HCT116 (cell line): Measurements from ENCODE around the gene DENND1A. TPM values are rescaled to one million over a fixed set of nuclear protein-coding genes. Genes with fewer than 3 reads are reported as not detected.

ENCODE experiments used
- ATAC-seq: fragments of 200-7000 bp; cut with Tn5 transposase; 2 replicates; pipeline ENCODE4 v1.9.1; 2020; ENCODE audit warnings: mild to moderate bottlenecking, moderate library complexity
- BruUV-seq: library from RNA; stranded (reverse); fragments of 400-500 nt; replicated peaks from 2 replicates; lab custom pipeline; 2021; lab: Mats Ljungman, UMichigan
- CTCF ChIA-PET: fragments of 300-600 bp; sonication (Branson Sonifier 250); formaldehyde crosslinking; loops from one replicate; lab custom pipeline; 2021; ENCODE audit warnings: antibody characterized with exemption; lab: Charles Lee
- POLR2A ChIA-PET: fragments of 300-600, 350-600 bp; sonication (Branson Sonifier 250); formaldehyde crosslinking; loops from one replicate; lab custom pipeline; 2021; ENCODE audit warnings: antibody characterized with exemption; lab: Charles Lee
- RAD21 ChIA-PET, 2 experiments: fragments of 300-600 bp; sonication (Branson Sonifier 250); formaldehyde crosslinking; loops; one replicate each; lab custom pipeline; 2023; ENCODE audit warnings: low total read pairs in 2 of 2; ENCODE audit not compliant: uncharacterized antibody in 2 of 2, unreplicated experiment in 2 of 2, low non-redundant PET in 1 of 2; lab: Charles Lee
- DNase-seq: peaks from one replicate; pipeline ENCODE4 v3.0.0-alpha.2; 2010; ENCODE audit warnings: low read depth, low spot score
- H2AFZ ChIP-seq: fragments of 200-600 bp; shearing (Covaris generic), sonication (generic); 2 replicates; pipeline ENCODE4 v1.6.1; 2017; ENCODE audit warnings: low read depth, mixed run types, mixed read lengths, antibody characterized with exemption, low read length; ENCODE audit not compliant: poor library complexity, severe bottlenecking
- H3K27ac ChIP-seq: 2 replicates; pipeline ENCODE4 v1.5.1; 2012; ENCODE audit warnings: low read depth, low read length
- H3K27me3 ChIP-seq: fragments of 200-600 bp; sonication (generic); 2 replicates; pipeline ENCODE4 v1.6.1; 2016; ENCODE audit warnings: mixed run types, low read length, mixed read lengths; ENCODE audit not compliant: insufficient read depth
- H3K36me3 ChIP-seq, 2 experiments: fragments of 200-500 bp in 1 of 2; fragments of 200-600 bp in 1 of 2; sonication (Bioruptor generic) in 1 of 2; sonication (generic) in 1 of 2; 2 replicates each; pipeline versions ENCODE4 v1.5.1 to v1.6.1; 2014 to 2016; ENCODE audit warnings: low read length in 2 of 2, inconsistent platforms in 1 of 2, mixed read lengths in 1 of 2, mixed run types in 1 of 2; ENCODE audit not compliant: insufficient read depth in 2 of 2, control insufficient read depth in 1 of 2
- H3K4me1 ChIP-seq, 2 experiments: fragments of 200-600 bp in 1 of 2; sonication (generic) in 1 of 2; 2 replicates each; pipeline versions ENCODE4 v1.5.1 to v1.6.1; 2012 to 2017; ENCODE audit warnings: low read length in 2 of 2, inconsistent platforms in 1 of 2, mild to moderate bottlenecking in 1 of 2, mixed read lengths in 1 of 2, mixed run types in 1 of 2, moderate library complexity in 1 of 2; ENCODE audit not compliant: insufficient read depth in 2 of 2, control insufficient read depth in 1 of 2
- H3K4me2 ChIP-seq: fragments of 200-600 bp; sonication (generic); 2 replicates; pipeline ENCODE4 v1.6.1; 2017; ENCODE audit warnings: mixed run types, low read length, mixed read lengths
- H3K4me3 ChIP-seq, 2 experiments: fragments of 200-600 bp in 1 of 2; sonication (generic) in 1 of 2; replicated peaks in 1 of 2; 2 replicates each; pipeline ENCODE4 v1.5.1; 2011 to 2016; ENCODE audit warnings: low read length in 2 of 2, control low read depth in 1 of 2, low read depth in 1 of 2, mild to moderate bottlenecking in 1 of 2, mixed read lengths in 1 of 2, mixed run types in 1 of 2
- H3K79me2 ChIP-seq: fragments of 200-600 bp; sonication (generic); 2 replicates; pipeline ENCODE4 v1.6.1; 2017; ENCODE audit warnings: mild to moderate bottlenecking, mixed run types, low read length, moderate library complexity, mixed read lengths; ENCODE audit not compliant: insufficient read depth
- H3K9ac ChIP-seq: fragments of 200-600 bp; sonication (generic); 2 replicates; pipeline ENCODE4 v1.6.1; 2016; ENCODE audit warnings: low read length, mixed read lengths
- H3K9me2 ChIP-seq: fragments of 200-600 bp; sonication (generic), shearing (Covaris generic); 2 replicates; pipeline ENCODE4 v1.6.1; 2017; ENCODE audit warnings: mixed run types, mild to moderate bottlenecking, moderate library complexity; ENCODE audit not compliant: insufficient read depth
- H3K9me3 ChIP-seq, 2 experiments: fragments of 200-500 bp in 1 of 2; fragments of 200-600 bp in 1 of 2; sonication (Bioruptor generic) in 1 of 2; sonication (generic) in 1 of 2; 2 replicates each; pipeline ENCODE4 v1.6.1; 2014 to 2017; ENCODE audit warnings: low read length in 2 of 2, mixed read lengths in 2 of 2, inconsistent platforms in 1 of 2, low read depth in 1 of 2, mild to moderate bottlenecking in 1 of 2, mixed run types in 1 of 2, moderate library complexity in 1 of 2; ENCODE audit not compliant: control insufficient read depth in 1 of 2, insufficient read depth in 1 of 2
- H4K20me1 ChIP-seq: fragments of 200-600 bp; sonication (generic), shearing (Covaris generic); 2 replicates; pipeline ENCODE4 v1.6.1; 2017; ENCODE audit warnings: mixed run types, mild to moderate bottlenecking, moderate library complexity; ENCODE audit not compliant: insufficient read depth
- ATF3 ChIP-seq: IDR thresholded peaks from 2 replicates; pipeline ENCODE4 v1.6.1; 2012
- CEBPB ChIP-seq: IDR thresholded peaks from 2 replicates; pipeline ENCODE4 v1.6.1; 2012; ENCODE audit warnings: low read depth
- CTCF ChIP-seq, 3 experiments: fragments of 200-600 bp in 1 of 3; sonication (generic) in 1 of 3; IDR thresholded peaks in 2 of 3; conservative IDR thresholded peaks in 1 of 3; 2 replicates each; pipeline ENCODE4 v1.5.1; 2012 to 2017; ENCODE audit warnings: low read depth in 2 of 3, low read length in 2 of 3, antibody characterized with exemption in 1 of 3, borderline replicate concordance in 1 of 3, control low read depth in 1 of 3, mild to moderate bottlenecking in 1 of 3, mixed read lengths in 1 of 3, mixed run types in 1 of 3, moderate library complexity in 1 of 3; ENCODE audit not compliant: insufficient read depth in 1 of 3
- EGR1 ChIP-seq: IDR thresholded peaks from 2 replicates; pipeline ENCODE4 v1.6.1; 2012; ENCODE audit warnings: low read depth
- ELF1 ChIP-seq: IDR thresholded peaks from 2 replicates; pipeline ENCODE4 v1.6.1; 2012; ENCODE audit warnings: low read depth, borderline replicate concordance
- EZH2phosphoT487 ChIP-seq: fragments of 200-600 bp; IDR thresholded peaks from 2 replicates; pipeline ENCODE4 v1.6.1; 2018; ENCODE audit warnings: antibody characterized with exemption, borderline replicate concordance
- FOSL1 ChIP-seq: IDR thresholded peaks from 2 replicates; pipeline ENCODE4 v1.6.1; 2012; ENCODE audit warnings: low read depth
- MAX ChIP-seq: IDR thresholded peaks from 2 replicates; pipeline ENCODE4 v1.6.1; 2012
- POLR2AphosphoS5 ChIP-seq: IDR thresholded peaks from 2 replicates; pipeline ENCODE4 v1.6.1; 2011; ENCODE audit warnings: mild to moderate bottlenecking, low read depth, low read length, moderate library complexity
- REST ChIP-seq: IDR thresholded peaks from 2 replicates; pipeline ENCODE4 v1.6.1; 2012; ENCODE audit warnings: low read depth
- SRF ChIP-seq: IDR thresholded peaks from 2 replicates; pipeline ENCODE4 v1.6.1; 2012; ENCODE audit warnings: low read depth
- ZNF274 ChIP-seq: fragments of 200-500 bp; sonication (Bioruptor generic); IDR thresholded peaks from 2 replicates; pipeline ENCODE4 v1.6.1; 2014; ENCODE audit warnings: mild to moderate bottlenecking, low read depth, low read length, inconsistent platforms
- intact Hi-C: fragments of 100-400 bp; cut with micrococcal nuclease; formaldehyde crosslinking; loops from 2 replicates; pipeline ENCODE4 v1.10.0; 2022
- total RNA-seq: library from RNA; stranded (reverse); gene quantifications from one replicate; pipeline ENCODE4 v1.2.1, GENCODE V29; 2021; ENCODE audit not compliant: unreplicated experiment

The DENND1A gene
- total RNA-seq, 1 experiment from 2014 or later = 33.0 TPM

GRCh38 chr9:123924727-123925126 is 5.2 kb downstream of the DENND1A start:
- no TSS peak for BruUV-seq
- Histone ChIP-seq H3K36me3 (no peaks in the 10 kb centered on the region), H3K9me2 (no peaks in the 10 kb centered on the region), H3K4me3 (no peak overlapping the region), H3K27me3 (no peaks in the 10 kb centered on the region), H3K9me3 (0 out of 4 replicates have a peak, but pooled peaks cover 0 to 3% of the 10 kb centered on the region in 2 experiments), H3K4me2 (0 out of 2 replicates have a peak overlapping the region, but pooled peaks have one; percentile 0), H2AFZ (no peak overlapping the region), H3K27ac (no peak overlapping the region), H3K9ac (no peak overlapping the region), H4K20me1 (no peaks in the 10 kb centered on the region), H3K79me2 (peaks cover 49% of the 10 kb centered on the region), H3K4me1 (peaks cover 15 to 51% of the 10 kb centered on the region in 2 experiments)
- ChIA-PET CTCF (no interaction called here), POLR2A (no interaction called here), RAD21 (no interaction called here)
- no peak for ATAC-seq
- DNase-seq = no peak
- intact Hi-C loops = no loop called here
- TF ChIP-seq MAX = no peak
- TF ChIP-seq POLR2AphosphoS5 = peak; percentile 26; the same call in 1 of the 2 replicates
- no peak for TF ChIP-seq EGR1
- no peak for TF ChIP-seq FOSL1
- TF ChIP-seq SRF = no peak
- TF ChIP-seq ATF3 = no peak

- Histone ChIP-seq H3K4me2 (no peak overlapping the region), H3K4me1 (peaks cover 15 to 48% of the 10 kb centered on the region in 2 experiments)
- BruUV-seq = no TSS peak
Observed at GRCh38 chr9:123923884-123924283, 6.0 kb downstream of the DENND1A start.

More at GRCh38 chr9:123923884-123924283, 6.0 kb downstream of the DENND1A start:
- no peak for TF ChIP-seq CEBPB
- TF ChIP-seq ELF1 = no peak
- no peak for TF ChIP-seq EZH2phosphoT487
- TF ChIP-seq CTCF (IDR thresholded peaks at IDR 0.05 in 2 of 3, conservative IDR thresholded peaks at IDR 0.05 in 1 of 3; ENCODE audit: borderline replicate concordance in 1 of 3, insufficient read depth in 1 of 3, low read depth in 2 of 3, low read length in 2 of 3) = no peak
- no peak for TF ChIP-seq REST
- no peak for TF ChIP-seq ZNF274
- H3K27ac ChIP-seq = no peak overlapping the region
- CTCF ChIA-PET = no interaction called here
- no peaks in the 10 kb centered on the region for H3K9me2 ChIP-seq
- RAD21 ChIA-PET = interaction anchor here in 1 of 2 experiments (0.6 kb wide), 1 partner anchor 38 kb away, joined by 3 read pairs; no protein-coding TSS in a partner anchor
- H3K27me3 ChIP-seq = no peaks in the 10 kb centered on the region
- ATAC-seq = no peak
- H3K9ac ChIP-seq = no peak overlapping the region
- H2AFZ ChIP-seq = no peak overlapping the region
- no peaks in the 10 kb centered on the region for H3K36me3 ChIP-seq
- H3K4me3 ChIP-seq = no peak overlapping the region
- H3K79me2 ChIP-seq = peaks cover 44% of the 10 kb centered on the region
- DNase-seq = no peak
- 0 out of 4 replicates have a peak, but pooled peaks cover 0 to 3% of the 10 kb centered on the region in 2 experiments for H3K9me3 ChIP-seq
- POLR2A ChIA-PET = no interaction called here
- intact Hi-C loops = no loop called here
- H4K20me1 ChIP-seq = no peaks in the 10 kb centered on the region
